DND-41 (cell line): ENCODE data around the gene C12orf57.

Source experiments
- CTCF ChIP-seq: IDR thresholded peaks from 2 replicates; pipeline ENCODE4 v1.5.1; 2012; ENCODE audit warnings: borderline replicate concordance, low read length, moderate library complexity, mild to moderate bottlenecking; ENCODE audit not compliant: poor library complexity, severe bottlenecking; ENCODE audit errors: extremely low read depth
- EZH2 ChIP-seq: IDR thresholded peaks from 3 replicates; pipeline ENCODE4 v1.6.1; 2012; ENCODE audit warnings: borderline replicate concordance, low read depth, mild to moderate bottlenecking, moderate library complexity, low read length, inconsistent platforms; ENCODE audit not compliant: severe bottlenecking

GRCh38 chr12:6939191-6939540 lies 4.7 kb upstream of the C12orf57 start:
- TF ChIP-seq CTCF (no peak), EZH2 (no peak)
